HL-60 (cell line): ENCODE results near the gene MYO7A.

Experiments used
- DNase-seq, 2 experiments: peaks; one replicate each; pipeline ENCODE4 v3.0.0-alpha.2; 2010 to 2020; ENCODE audit warnings: low read depth in 1 of 2, low spot score in 1 of 2
- H3K27ac ChIP-seq: fragments of 250-450 bp; sonication (Bioruptor Pico); replicated peaks from 2 replicates; pipeline ENCODE4 v1.5.1; 2020; ENCODE audit warnings: mild to moderate bottlenecking, moderate library complexity
- H3K27me3 ChIP-seq: fragments of 250-450 bp; sonication (Bioruptor Pico); 2 replicates; pipeline ENCODE4 v1.5.1; 2021; ENCODE audit warnings: mild to moderate bottlenecking, moderate library complexity; ENCODE audit not compliant: insufficient read depth, poor library complexity, severe bottlenecking
- H3K4me3 ChIP-seq: replicated peaks from 2 replicates; pipeline ENCODE4 v1.5.1; 2011; ENCODE audit warnings: mild to moderate bottlenecking, control low read depth, low read length; ENCODE audit not compliant: insufficient read depth
- GABPA ChIP-seq: IDR thresholded peaks from 2 replicates; pipeline ENCODE4 v1.6.1; 2012; ENCODE audit warnings: low read depth
- POLR2AphosphoS5 ChIP-seq: IDR thresholded peaks from 2 replicates; pipeline ENCODE4 v1.6.1; 2012; ENCODE audit warnings: low read depth
- SPI1 ChIP-seq: IDR thresholded peaks from 2 replicates; pipeline ENCODE4 v1.6.1; 2012; ENCODE audit warnings: low read depth, mild to moderate bottlenecking, borderline replicate concordance
- TF ChIP-seq, protein P1 (sequence below): IDR thresholded peaks from 2 replicates; pipeline ENCODE4 v1.6.1; 2012; ENCODE audit warnings: low read depth; ENCODE audit not compliant: insufficient replicate concordance
- TF ChIP-seq, protein P2 (sequence below): IDR thresholded peaks from one replicate; pipeline ENCODE4 v1.5.1; 2011; ENCODE audit warnings: low read length, control low read depth, inconsistent platforms; ENCODE audit not compliant: insufficient read depth

The MYO7A gene

GRCh38 chr11:77249427-77249826 is 121.4 kb downstream of the MYO7A start:
- TF ChIP-seq POLR2AphosphoS5: no peak
- TF ChIP-seq GABPA: no peak
- TF ChIP-seq, protein P1, sequence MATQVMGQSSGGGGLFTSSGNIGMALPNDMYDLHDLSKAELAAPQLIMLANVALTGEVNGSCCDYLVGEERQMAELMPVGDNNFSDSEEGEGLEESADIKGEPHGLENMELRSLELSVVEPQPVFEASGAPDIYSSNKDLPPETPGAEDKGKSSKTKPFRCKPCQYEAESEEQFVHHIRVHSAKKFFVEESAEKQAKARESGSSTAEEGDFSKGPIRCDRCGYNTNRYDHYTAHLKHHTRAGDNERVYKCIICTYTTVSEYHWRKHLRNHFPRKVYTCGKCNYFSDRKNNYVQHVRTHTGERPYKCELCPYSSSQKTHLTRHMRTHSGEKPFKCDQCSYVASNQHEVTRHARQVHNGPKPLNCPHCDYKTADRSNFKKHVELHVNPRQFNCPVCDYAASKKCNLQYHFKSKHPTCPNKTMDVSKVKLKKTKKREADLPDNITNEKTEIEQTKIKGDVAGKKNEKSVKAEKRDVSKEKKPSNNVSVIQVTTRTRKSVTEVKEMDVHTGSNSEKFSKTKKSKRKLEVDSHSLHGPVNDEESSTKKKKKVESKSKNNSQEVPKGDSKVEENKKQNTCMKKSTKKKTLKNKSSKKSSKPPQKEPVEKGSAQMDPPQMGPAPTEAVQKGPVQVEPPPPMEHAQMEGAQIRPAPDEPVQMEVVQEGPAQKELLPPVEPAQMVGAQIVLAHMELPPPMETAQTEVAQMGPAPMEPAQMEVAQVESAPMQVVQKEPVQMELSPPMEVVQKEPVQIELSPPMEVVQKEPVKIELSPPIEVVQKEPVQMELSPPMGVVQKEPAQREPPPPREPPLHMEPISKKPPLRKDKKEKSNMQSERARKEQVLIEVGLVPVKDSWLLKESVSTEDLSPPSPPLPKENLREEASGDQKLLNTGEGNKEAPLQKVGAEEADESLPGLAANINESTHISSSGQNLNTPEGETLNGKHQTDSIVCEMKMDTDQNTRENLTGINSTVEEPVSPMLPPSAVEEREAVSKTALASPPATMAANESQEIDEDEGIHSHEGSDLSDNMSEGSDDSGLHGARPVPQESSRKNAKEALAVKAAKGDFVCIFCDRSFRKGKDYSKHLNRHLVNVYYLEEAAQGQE: no peak
- TF ChIP-seq, protein P2, sequence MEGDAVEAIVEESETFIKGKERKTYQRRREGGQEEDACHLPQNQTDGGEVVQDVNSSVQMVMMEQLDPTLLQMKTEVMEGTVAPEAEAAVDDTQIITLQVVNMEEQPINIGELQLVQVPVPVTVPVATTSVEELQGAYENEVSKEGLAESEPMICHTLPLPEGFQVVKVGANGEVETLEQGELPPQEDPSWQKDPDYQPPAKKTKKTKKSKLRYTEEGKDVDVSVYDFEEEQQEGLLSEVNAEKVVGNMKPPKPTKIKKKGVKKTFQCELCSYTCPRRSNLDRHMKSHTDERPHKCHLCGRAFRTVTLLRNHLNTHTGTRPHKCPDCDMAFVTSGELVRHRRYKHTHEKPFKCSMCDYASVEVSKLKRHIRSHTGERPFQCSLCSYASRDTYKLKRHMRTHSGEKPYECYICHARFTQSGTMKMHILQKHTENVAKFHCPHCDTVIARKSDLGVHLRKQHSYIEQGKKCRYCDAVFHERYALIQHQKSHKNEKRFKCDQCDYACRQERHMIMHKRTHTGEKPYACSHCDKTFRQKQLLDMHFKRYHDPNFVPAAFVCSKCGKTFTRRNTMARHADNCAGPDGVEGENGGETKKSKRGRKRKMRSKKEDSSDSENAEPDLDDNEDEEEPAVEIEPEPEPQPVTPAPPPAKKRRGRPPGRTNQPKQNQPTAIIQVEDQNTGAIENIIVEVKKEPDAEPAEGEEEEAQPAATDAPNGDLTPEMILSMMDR: no peak
- no peak for TF ChIP-seq SPI1
- Histone ChIP-seq H3K4me3 (no peak overlapping the region), H3K27ac (no peak overlapping the region), H3K27me3 (no peaks in the 10 kb centered on the region)
- no peak for DNase-seq

DNA sequence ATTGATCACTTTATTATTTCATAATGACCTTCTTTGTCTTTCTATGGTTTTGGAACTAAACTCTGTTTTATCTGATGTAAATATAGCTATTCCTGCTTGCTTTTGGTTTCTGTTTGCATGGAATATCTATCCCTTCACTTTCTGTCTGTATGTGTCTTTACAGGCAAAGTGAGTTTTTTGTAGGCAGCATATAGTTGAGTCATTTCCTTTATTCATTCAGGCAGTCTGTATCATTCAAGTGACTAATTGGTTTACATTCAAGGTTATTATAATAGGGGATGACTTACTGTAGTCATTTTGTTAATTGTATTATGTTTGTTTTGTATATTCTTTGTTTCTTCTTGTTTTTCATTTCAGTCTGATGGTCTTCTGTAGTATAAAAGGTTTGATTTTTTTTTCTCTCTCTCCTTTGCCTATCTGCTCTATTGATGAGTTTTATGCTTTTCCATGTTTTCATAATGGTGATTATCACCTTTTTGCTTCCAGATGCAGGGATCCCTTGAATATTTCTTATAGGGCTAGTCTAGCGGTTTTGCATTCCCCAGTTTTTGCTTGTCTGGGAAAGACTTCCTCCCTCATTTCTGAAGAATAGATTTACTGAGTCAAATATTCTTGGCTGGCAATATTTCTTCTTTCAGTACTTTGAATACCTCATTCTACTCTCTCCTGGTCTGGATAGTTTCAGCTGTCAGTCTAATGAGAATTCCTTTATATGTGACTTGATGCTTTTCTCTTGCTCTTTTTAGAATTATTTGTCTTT is 123.0 kb downstream of the MYO7A start:
- Histone ChIP-seq H3K4me3 (no peak overlapping the region), H3K27ac (no peak overlapping the region), H3K27me3 (no peaks in the 10 kb centered on the region)
- DNase-seq: no peak
- TF ChIP-seq, protein P1: no peak
- no peak for TF ChIP-seq POLR2AphosphoS5
- no peak for TF ChIP-seq SPI1
- no peak for TF ChIP-seq GABPA
- TF ChIP-seq, protein P2: no peak

DNA sequence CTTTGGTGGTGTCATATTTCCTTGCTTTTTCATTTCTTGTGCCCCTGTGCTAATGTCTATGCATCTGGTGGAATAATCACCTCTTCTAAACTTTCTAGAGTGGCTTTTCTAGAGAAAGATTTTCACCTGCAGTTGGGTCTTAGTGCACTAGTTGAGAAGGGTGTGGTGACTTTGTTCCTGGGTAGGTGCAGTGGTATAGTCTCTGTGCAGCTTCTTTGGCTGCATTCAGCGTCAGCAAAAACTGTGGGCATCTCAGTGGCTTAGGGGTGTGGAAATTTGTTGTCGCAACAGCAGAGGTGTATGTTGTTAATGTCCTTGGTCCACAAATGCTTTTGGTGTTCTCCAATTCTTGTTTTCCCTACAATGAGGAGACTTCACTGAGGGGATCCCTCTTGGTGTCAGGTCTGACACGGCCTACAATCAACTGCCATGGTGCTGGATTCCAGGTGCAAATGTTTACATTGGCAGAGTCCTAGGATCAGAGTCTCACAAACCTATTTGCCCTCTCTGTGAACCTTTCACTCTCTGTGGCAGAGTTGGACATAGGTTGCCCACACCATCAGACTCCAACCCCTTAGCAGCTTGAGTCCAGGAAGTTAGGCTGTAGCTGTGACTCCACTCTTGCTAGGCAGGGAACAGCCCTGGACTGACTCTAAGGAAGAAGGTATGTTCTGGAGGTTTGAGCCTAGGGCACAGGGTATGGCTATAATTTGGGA is 124.7 kb downstream of the MYO7A start:
- no peak for DNase-seq
- TF ChIP-seq SPI1: no peak
- TF ChIP-seq, protein P1: no peak
- TF ChIP-seq GABPA: no peak
- TF ChIP-seq, protein P2: no peak
- TF ChIP-seq POLR2AphosphoS5: no peak
- Histone ChIP-seq H3K27ac (no peak overlapping the region), H3K4me3 (no peak overlapping the region), H3K27me3 (no peaks in the 10 kb centered on the region)
